Measurements from ENCODE around the gene GMCL2. TPM values are rescaled to one million over a fixed set of nuclear protein-coding genes. Genes with fewer than 3 reads are reported as not detected.

The GMCL2 gene
- total and polyA plus RNA-seq, 11 donors, result not detected

DNA sequence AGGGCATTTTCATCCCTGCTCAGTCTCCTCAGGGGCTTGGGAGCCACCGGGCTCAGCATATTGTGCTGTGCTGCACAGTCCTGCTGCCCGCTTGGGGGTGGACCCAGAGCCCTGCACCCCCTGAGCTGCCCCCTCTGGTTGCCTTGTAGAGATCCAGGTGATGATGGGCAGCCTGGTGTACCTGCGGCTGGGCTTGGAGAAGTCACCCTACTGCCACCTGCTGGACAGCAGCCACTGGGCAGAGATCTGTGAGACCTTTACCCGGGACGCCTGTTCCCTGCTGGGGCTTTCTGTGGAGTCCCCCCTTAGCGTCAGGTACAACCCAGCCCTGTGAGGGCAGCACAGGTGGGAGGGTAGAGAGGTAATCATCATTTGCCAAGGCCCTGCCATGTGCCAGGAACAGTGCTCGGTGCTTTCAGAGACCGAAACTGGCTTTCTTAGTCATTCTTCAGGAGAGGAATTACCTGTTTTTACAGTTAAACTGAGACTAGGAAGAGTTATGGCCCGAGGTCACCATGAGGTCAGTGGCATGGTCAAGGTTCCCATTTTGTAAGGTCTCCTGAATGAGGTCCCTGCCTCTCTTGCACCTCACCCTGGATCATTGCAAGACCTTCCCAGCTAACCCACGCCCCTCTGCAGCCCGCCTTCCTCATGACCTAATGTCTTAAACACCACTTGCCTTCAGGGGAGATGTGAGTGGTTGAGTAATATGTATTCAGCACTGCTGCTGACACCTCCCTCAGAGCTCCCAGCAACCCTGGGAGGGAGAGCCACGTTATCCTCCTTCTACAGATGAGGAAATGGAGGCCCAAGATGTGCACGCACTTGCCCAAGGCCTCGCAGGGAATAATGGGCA lies 41.0 kb downstream of the GMCL2 start:
- no peak for TF ChIP-seq POLR2A (IDR thresholded peaks at IDR 0.05)
- peak; percentile 51 to 75 (median 65) for TF ChIP-seq CTCF (IDR thresholded peaks at IDR 0.05)

GRCh38 chr5:178143901-178144300 lies 43.3 kb downstream of the GMCL2 start:
- Histone ChIP-seq H3K27me3 (no peaks in the 10 kb centered on the region), H3K36me3 (peaks cover 0 to 100% (median 94%) of the 10 kb centered on the region in 9 donors), H3K27ac (no peak overlapping the region), H3K9me3 (no peaks in the 10 kb centered on the region), H3K4me1 (peaks cover 0 to 9% (median 3%) of the 10 kb centered on the region in 12 donors), H3K4me3 (no peak overlapping the region)
- 30 to 57% (median 48%) methylated on average over 3 to 10 of the region's 10 CpGs for WGBS, 4 donors
- TF ChIP-seq CTCF (IDR thresholded peaks at IDR 0.05), result no peak
- no peak for TF ChIP-seq POLR2A (IDR thresholded peaks at IDR 0.05)
- intact Hi-C loops (cut with DNase I), result no loop called here
- ATAC-seq (peak; percentile 65 to 82 (median 72)), DNase-seq (peak; percentile 49 to 80 (median 73))

More for the DNA sequence above, 41.0 kb downstream of the GMCL2 start:
- WGBS, 4 donors, result 62 to 73% (median 65%) methylated on average over 11 to 14 of the region's 14 CpGs
- Histone ChIP-seq H3K9me3 (no peaks in the 10 kb centered on the region), H3K27me3 (no peaks in the 10 kb centered on the region), H3K36me3 (peaks cover 0 to 100% (median 100%) of the 10 kb centered on the region in 9 donors), H3K27ac (no peak overlapping the region), H3K4me1 (peaks cover 0 to 11% (median 3%) of the 10 kb centered on the region in 12 donors), H3K4me3 (no peak overlapping the region)
- ATAC-seq, result peak in 3 of 4 donors; percentile 31 to 46 (median 43)
- intact Hi-C loops (cut with DNase I), result loop anchor here in 9 of 10 donors (1.0 to 5.0 kb wide), 2 partner anchors 69 to 70 kb away; no protein-coding TSS in a partner anchor
- peak; percentile 46 to 77 (median 57) for DNase-seq

DNA sequence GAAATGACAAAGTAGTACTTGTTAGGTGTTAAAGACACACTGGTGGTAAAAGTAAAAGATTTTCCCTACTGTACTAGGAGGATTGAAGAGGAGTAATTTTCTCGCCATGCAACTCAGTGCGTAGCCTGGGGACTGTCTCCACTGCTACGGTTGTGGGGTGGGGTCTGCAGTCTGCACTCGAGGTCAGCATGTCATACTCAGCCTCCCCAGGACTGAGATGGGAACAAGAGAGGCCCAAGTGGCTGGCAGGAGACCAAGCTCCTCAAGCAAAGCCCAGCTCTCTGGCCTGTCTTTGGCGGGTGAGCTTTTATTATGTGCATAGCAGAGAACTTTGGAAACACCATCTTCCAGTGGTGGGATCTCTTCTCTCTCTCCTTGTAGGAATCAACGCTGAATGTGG lies 43.9 kb downstream of the GMCL2 start:
- H3K9me3 ChIP-seq, result no peaks in the 10 kb centered on the region
- no peak overlapping the region for H3K4me3 ChIP-seq
- ATAC-seq (no peak), DNase-seq (peak in 1 of 5 donors; percentile 10)
- TF ChIP-seq POLR2A (IDR thresholded peaks at IDR 0.05) (no peak), CTCF (IDR thresholded peaks at IDR 0.05) (no peak)
- H3K36me3 ChIP-seq, result peaks cover 0 to 98% (median 92%) of the 10 kb centered on the region in 9 donors
- intact Hi-C loops (cut with DNase I), result no loop called here
- H3K4me1 ChIP-seq, result peaks cover 0 to 9% (median 3%) of the 10 kb centered on the region in 12 donors
- no peak overlapping the region for H3K27ac ChIP-seq
- 72 to 84% (median 82%) methylated on average over 6 of the region's 6 CpGs for WGBS, 4 donors
- H3K27me3 ChIP-seq, result no peaks in the 10 kb centered on the region

- Histone ChIP-seq H3K27me3 (no peaks in the 10 kb centered on the region), H3K36me3 (peaks cover 0 to 97% (median 92%) of the 10 kb centered on the region in 9 donors), H3K9me3 (no peaks in the 10 kb centered on the region), H3K4me3 (no peak overlapping the region), H3K4me1 (peaks cover 0 to 9% (median 3%) of the 10 kb centered on the region in 12 donors), H3K27ac (no peak overlapping the region)
- no peak for ATAC-seq
- intact Hi-C loops (cut with DNase I), result no loop called here
- DNase-seq, result peak in 1 of 5 donors; percentile 44
- WGBS, 4 donors, result 91 to 97% (median 94%) methylated on average over 20 of the region's 20 CpGs
- TF ChIP-seq POLR2A (IDR thresholded peaks at IDR 0.05) (no peak), CTCF (IDR thresholded peaks at IDR 0.05) (no peak)
Observed at GRCh38 chr5:178142642-178143041, 44.5 kb downstream of the GMCL2 start.
